ENCODE results near the gene GPD2. TPM values are rescaled to one million over a fixed set of nuclear protein-coding genes. Genes with fewer than 3 reads are reported as not detected.

Gene GPD2
- total and polyA plus RNA-seq, 10 of the 15 experiments (the other 5 are each of a cell fraction or from before 2014, with no cell fraction given) = 10.0 to 73.5 (median 43.4) TPM

DNA sequence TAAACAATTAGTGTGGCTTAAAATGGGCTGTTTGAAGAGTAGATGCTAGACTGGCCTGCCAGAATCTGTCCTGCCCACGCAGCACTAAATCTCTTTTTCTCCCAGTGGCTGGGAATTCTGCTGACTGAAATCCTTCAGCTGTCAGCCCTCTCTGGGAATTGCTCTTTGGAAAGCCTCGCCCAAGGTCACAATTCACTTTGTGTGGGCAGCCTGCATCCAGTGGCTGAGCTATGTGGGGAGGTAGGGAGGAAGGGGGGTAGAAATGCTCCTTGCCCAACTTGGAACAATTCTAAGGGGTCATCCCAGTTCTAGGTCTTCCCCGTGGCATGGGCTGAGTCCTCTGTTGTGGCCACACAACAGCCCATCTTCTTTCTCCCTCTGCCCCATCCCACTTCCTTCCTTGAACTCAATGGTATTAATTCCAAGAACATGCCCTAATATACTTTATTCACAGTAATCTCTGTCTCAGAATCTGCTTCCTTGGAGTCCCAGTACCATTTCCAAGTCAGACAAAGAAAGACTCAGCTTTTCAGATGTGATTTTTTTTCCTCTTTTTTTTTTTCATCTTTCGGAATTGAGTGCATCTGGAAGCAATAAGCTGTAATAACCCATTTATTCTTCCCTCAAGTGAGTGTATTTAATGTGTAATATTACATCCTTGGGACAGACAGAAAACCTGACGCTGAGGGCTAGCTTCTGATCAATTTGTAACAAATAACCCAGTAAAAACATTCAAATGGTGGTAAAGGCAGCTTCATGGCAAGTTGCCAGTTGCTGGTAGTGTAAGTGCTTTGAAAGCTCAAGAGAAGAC lies 189.4 kb downstream of the GPD2 start (continued):
- TF ChIP-seq, protein P1, sequence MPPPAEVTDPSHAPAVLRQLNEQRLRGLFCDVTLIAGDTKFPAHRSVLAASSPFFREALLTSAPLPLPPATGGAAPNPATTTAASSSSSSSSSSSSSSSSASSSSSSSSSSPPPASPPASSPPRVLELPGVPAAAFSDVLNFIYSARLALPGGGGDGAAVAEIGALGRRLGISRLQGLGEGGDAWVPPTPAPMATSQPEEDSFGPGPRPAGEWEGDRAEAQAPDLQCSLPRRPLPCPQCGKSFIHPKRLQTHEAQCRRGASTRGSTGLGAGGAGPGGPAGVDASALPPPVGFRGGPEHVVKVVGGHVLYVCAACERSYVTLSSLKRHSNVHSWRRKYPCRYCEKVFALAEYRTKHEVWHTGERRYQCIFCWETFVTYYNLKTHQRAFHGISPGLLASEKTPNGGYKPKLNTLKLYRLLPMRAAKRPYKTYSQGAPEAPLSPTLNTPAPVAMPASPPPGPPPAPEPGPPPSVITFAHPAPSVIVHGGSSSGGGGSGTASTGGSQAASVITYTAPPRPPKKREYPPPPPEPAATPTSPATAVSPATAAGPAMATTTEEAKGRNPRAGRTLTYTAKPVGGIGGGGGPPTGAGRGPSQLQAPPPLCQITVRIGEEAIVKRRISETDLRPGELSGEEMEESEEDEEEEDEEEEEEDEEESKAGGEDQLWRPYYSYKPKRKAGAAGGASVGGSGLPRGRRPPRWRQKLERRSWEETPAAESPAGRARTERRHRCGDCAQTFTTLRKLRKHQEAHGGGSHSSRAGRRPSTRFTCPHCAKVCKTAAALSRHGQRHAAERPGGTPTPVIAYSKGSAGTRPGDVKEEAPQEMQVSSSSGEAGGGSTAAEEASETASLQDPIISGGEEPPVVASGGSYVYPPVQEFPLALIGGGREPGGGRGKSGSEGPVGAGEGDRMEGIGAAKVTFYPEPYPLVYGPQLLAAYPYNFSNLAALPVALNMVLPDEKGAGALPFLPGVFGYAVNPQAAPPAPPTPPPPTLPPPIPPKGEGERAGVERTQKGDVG (CRISPR knock-in tag; IDR thresholded peaks at IDR 0.05) = no peak

DNA sequence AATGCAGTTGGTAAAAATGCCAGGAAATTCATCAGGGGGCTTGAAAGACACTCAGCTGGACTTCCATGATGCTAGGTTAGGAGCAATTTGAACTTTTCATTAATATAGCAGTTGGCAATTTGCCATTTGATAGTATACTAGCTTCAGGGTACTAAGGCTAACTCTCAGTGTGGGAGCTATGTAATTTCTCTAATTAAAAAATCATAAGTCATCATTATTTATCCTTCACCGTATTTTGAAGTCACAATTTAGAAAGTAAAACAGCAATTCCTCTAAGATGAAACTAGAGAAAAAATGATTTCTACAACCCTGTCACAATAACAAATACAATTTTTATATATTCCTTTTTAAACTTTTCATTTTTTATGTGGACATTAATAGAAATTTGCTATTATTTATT lies 190.8 kb downstream of the GPD2 start:
- WGBS (ENCODE audit: insufficient coverage, insufficient replicate concordance, low lambda C conversion rate, missing lambda C conversion rate) = 72% methylated on average over 1 of the region's 1 CpG
- Histone ChIP-seq H2AFZ (ENCODE audit: control insufficient read depth, low read depth, low read length) (no peak overlapping the region), H3K79me2 (ENCODE audit: control insufficient read depth, insufficient read depth, low read length) (no peaks in the 10 kb centered on the region), H3K27ac (ENCODE audit: control insufficient read depth, insufficient read depth) (no peak overlapping the region), H3K4me3 (no peak overlapping the region), H3K27me3 (replicated peaks in 1 of 2; ENCODE audit: control insufficient read depth in 2 of 2, insufficient read depth in 2 of 2, low read length in 1 of 2) (no peaks in the 10 kb centered on the region), H3K9ac (ENCODE audit: control insufficient read depth, insufficient read depth, low read length) (no peak overlapping the region), H3K4me1 (ENCODE audit: control insufficient read depth, insufficient read depth, low read length) (no peaks in the 10 kb centered on the region), H3K4me2 (ENCODE audit: control insufficient read depth, insufficient read depth) (no peak overlapping the region), H4K20me1 (ENCODE audit: control insufficient read depth, insufficient read depth) (no peaks in the 10 kb centered on the region), H3K36me3 (ENCODE audit: control insufficient read depth in 2 of 2, insufficient read depth in 2 of 2, low read length in 1 of 2) (no peaks in the 10 kb centered on the region), H3K9me3 (replicated peaks; ENCODE audit: control insufficient read depth, insufficient read depth, low read length) (no peaks in the 10 kb centered on the region)
- intact Hi-C loops (cut with micrococcal nuclease; ENCODE audit: unreplicated experiment) (no loop called here), in situ Hi-C loops (cut with MboI) (no loop called here)
- POLR2A ChIA-PET = no interaction called here
- CTCF ChIA-PET = no interaction called here
- ATAC-seq = no peak
- DNase-seq (ENCODE audit: low read depth, low spot score) = no peak
- no peak for FAIRE-seq
- BruUV-seq (replicated peaks) = no TSS peak
- TF ChIP-seq NRF1 (conservative IDR thresholded peaks at IDR 0.05; ENCODE audit: low read depth, low read length) (no peak), IKZF1 (conservative IDR thresholded peaks at IDR 0.05) (no peak), MYC (IDR thresholded peaks at IDR 0.05; ENCODE audit: insufficient read depth, insufficient read length, insufficient replicate concordance, low read length, severe bottlenecking) (no peak), ZBED1 (IDR thresholded peaks at IDR 0.05; ENCODE audit: borderline replicate concordance) (no peak), YY1 (IDR thresholded peaks at IDR 0.05; ENCODE audit: low read depth, low read length) (no peak)
- RAD21 ChIA-PET (ENCODE audit: unreplicated experiment) = no interaction called here
- SMC1A ChIA-PET (ENCODE audit: uncharacterized antibody, unreplicated experiment) = interaction anchor here (0.6 to 1.4 kb wide), 3 partner anchors 7 to 231 kb away, joined by 3 to 4 read pairs (median 3); no protein-coding TSS in a partner anchor

All from GM12878 (cell line).